ENCODE results near the gene GABRQ.
A peak's percentile ranks its signal among the peaks of the same experiment; 100 is the strongest.

GABRQ gene

GRCh38 chrX:152637649-152638442 lies at the start of gene GABRQ:
Gene GABRQ (plus strand): TSS chrX:152637895. CDS start chrX:152638203, 308 bp downstream.
- DNase-seq, result no peak

GRCh38 chrX:152588206-152588605 lies 49.5 kb upstream of the GABRQ start:
- no peak for DNase-seq

GRCh38 chrX:152600853-152601633 lies 36.7 kb upstream of the GABRQ start:
- DNase-seq, result peak; percentile 56

- DNase-seq, result peak; percentile 5
These were observed 35.7 kb upstream of the GABRQ start for GRCh38 chrX:152601848-152602616.

GRCh38 chrX:152614791-152615190 lies 22.9 kb upstream of the GABRQ start:
- DNase-seq, result no peak

GRCh38 chrX:152619897-152620296 lies 17.8 kb upstream of the GABRQ start:
- DNase-seq, result no peak

GRCh38 chrX:152632445-152633097 lies 5.1 kb upstream of the GABRQ start:
- no peak for DNase-seq

GRCh38 chrX:152635941-152636340 lies 1.8 kb upstream of the GABRQ start:
- DNase-seq, result peak; percentile 23

- DNase-seq, result no peak
These were observed 779 bp downstream of the GABRQ start for GRCh38 chrX:152638443-152638904.

GRCh38 chrX:152639426-152639825 lies 1.7 kb downstream of the GABRQ start:
- no peak for DNase-seq

- DNase-seq, result no peak
These were observed 2.5 kb downstream of the GABRQ start for GRCh38 chrX:152640034-152640818.

- no peak for DNase-seq
These were observed 3.7 kb downstream of the GABRQ start for GRCh38 chrX:152641256-152641875.

GRCh38 chrX:152641996-152642395 lies 4.3 kb downstream of the GABRQ start:
- DNase-seq, result no peak

- no peak for DNase-seq
These were observed 5.4 kb downstream of the GABRQ start for GRCh38 chrX:152642931-152643564.

GRCh38 chrX:152646961-152647360 lies 9.3 kb downstream of the GABRQ start:
- no peak for DNase-seq

- DNase-seq, result no peak
These were observed 10.3 kb downstream of the GABRQ start for GRCh38 chrX:152647978-152648377.

- no peak for DNase-seq
These were observed 14.4 kb downstream of the GABRQ start for GRCh38 chrX:152652060-152652459.

GRCh38 chrX:152652467-152652866 lies 14.8 kb downstream of the GABRQ start:
- DNase-seq, result no peak

GRCh38 chrX:152656087-152656486 lies 18.4 kb downstream of the GABRQ start:
- no peak for DNase-seq

- no peak for DNase-seq
These were observed 19.2 kb downstream of the GABRQ start for GRCh38 chrX:152656890-152657289.

- no peak for DNase-seq
These were observed 20.6 kb downstream of the GABRQ start for GRCh38 chrX:152658302-152658701.

Data from DMS79 (cell line).